NB4 (cell line): ENCODE data around the gene DAB2IP.

Experiments used
- DNase-seq: peaks from one replicate; pipeline ENCODE4 v3.0.0; 2010; ENCODE audit warnings: low read depth
- H3K4me3 ChIP-seq: one replicate; pipeline ENCODE4 v1.5.1; 2011; ENCODE audit warnings: mild to moderate bottlenecking, low read depth, low read length, moderate library complexity
- CTCF ChIP-seq: IDR thresholded peaks from one replicate; pipeline ENCODE4 v1.5.1; 2012; ENCODE audit warnings: low read depth, low read length
- MAX ChIP-seq: IDR thresholded peaks from 2 replicates; pipeline ENCODE4 v1.6.1; 2011; ENCODE audit warnings: low read depth, low read length
- MYC ChIP-seq: IDR thresholded peaks from 2 replicates; pipeline ENCODE4 v1.6.1; 2011; ENCODE audit warnings: low read depth, low read length
- POLR2A ChIP-seq: IDR thresholded peaks from 2 replicates; pipeline ENCODE4 v1.6.1; 2011; ENCODE audit warnings: mild to moderate bottlenecking; ENCODE audit not compliant: insufficient read length; ENCODE audit errors: extremely low read depth

DAB2IP gene

GRCh38 chr9:121748727-121749423 is 97.4 kb downstream of the DAB2IP start:
- no peak overlapping the region for H3K4me3 ChIP-seq
- TF ChIP-seq MYC = no peak
- TF ChIP-seq CTCF = no peak
- no peak for TF ChIP-seq POLR2A
- TF ChIP-seq MAX = no peak
- no peak for DNase-seq

- no peak for TF ChIP-seq MYC
- no peak for TF ChIP-seq POLR2A
- TF ChIP-seq CTCF = no peak
- no peak for TF ChIP-seq MAX
- H3K4me3 ChIP-seq = no peak overlapping the region
- DNase-seq = no peak
Observed at GRCh38 chr9:121749614-121750013, 98.2 kb downstream of the DAB2IP start.

GRCh38 chr9:121750259-121750714 is 98.9 kb downstream of the DAB2IP start:
- no peak overlapping the region for H3K4me3 ChIP-seq
- no peak for DNase-seq
- no peak for TF ChIP-seq POLR2A
- no peak for TF ChIP-seq MAX
- no peak for TF ChIP-seq CTCF
- TF ChIP-seq MYC = no peak

- TF ChIP-seq MYC (no peak), MAX (no peak), CTCF (no peak), POLR2A (no peak)
- H3K4me3 ChIP-seq = no peak overlapping the region
- no peak for DNase-seq
Observed at GRCh38 chr9:121750715-121751623, 99.5 kb downstream of the DAB2IP start.

GRCh38 chr9:121751686-121752445 is 100.4 kb downstream of the DAB2IP start:
- DNase-seq = no peak
- no peak for TF ChIP-seq MYC
- no peak for TF ChIP-seq CTCF
- no peak for TF ChIP-seq POLR2A
- TF ChIP-seq MAX = no peak
- H3K4me3 ChIP-seq = no peak overlapping the region
